ENCODE data around the gene NMD3. TPM values are rescaled to one million over a fixed set of nuclear protein-coding genes. Genes with fewer than 3 reads are reported as not detected.

Gene NMD3
- total RNA-seq, 1 experiment from 2014 or later = 56.3 TPM

GRCh38 chr3:161203485-161204098, 17.5 kb upstream of the NMD3 start (continued):
- no peak for TF ChIP-seq ZSCAN18 (CRISPR knock-in tag; IDR thresholded peaks at IDR 0.05)
- no peak for TF ChIP-seq NFE2L1 (CRISPR knock-in tag; IDR thresholded peaks at IDR 0.05)
- TF ChIP-seq ZNF512 (CRISPR knock-in tag; IDR thresholded peaks at IDR 0.05; ENCODE audit: borderline replicate concordance) = no peak
- TF ChIP-seq USF2 (CRISPR knock-in tag; IDR thresholded peaks at IDR 0.05) = no peak

- no peaks in the 10 kb centered on the region for H3K9me3 Mint-ChIP-seq
- no peaks in the 10 kb centered on the region for H3K36me3 Mint-ChIP-seq
- CTCF ChIA-PET = interaction anchor here (1.0 to 1.3 kb wide), 2 partner anchors 14 to 112 kb away, joined by 3 to 5 read pairs; no protein-coding TSS in a partner anchor
- DNase-seq (ENCODE audit: low spot score) = no peak
- POLR2A ChIA-PET = no interaction called here
- TF ChIP-seq ZBTB43 (CRISPR knock-in tag; IDR thresholded peaks at IDR 0.05) = no peak
- TF ChIP-seq E2F5 (CRISPR knock-in tag; IDR thresholded peaks at IDR 0.05) = no peak
- no peak for TF ChIP-seq TEAD4 (CRISPR knock-in tag; IDR thresholded peaks at IDR 0.05)
- TF ChIP-seq ZNF281 (CRISPR knock-in tag; IDR thresholded peaks at IDR 0.05) = no peak
- TF ChIP-seq ZNF263 (CRISPR knock-in tag; IDR thresholded peaks at IDR 0.05; ENCODE audit: low read depth) = no peak
- TF ChIP-seq CDX4 (CRISPR knock-in tag; IDR thresholded peaks at IDR 0.05; ENCODE audit: borderline replicate concordance) = no peak
- TF ChIP-seq E2F1 (CRISPR knock-in tag; IDR thresholded peaks at IDR 0.05) = no peak
- TF ChIP-seq ZNF396 (CRISPR knock-in tag; IDR thresholded peaks at IDR 0.05; ENCODE audit: borderline replicate concordance) = no peak
- no peak for TF ChIP-seq CTCF (IDR thresholded peaks at IDR 0.05)
- no peak for TF ChIP-seq ZNF121 (CRISPR knock-in tag; IDR thresholded peaks at IDR 0.05)
- no peak for TF ChIP-seq AR (CRISPR knock-in tag; IDR thresholded peaks at IDR 0.05)
- TF ChIP-seq IRF1 (CRISPR knock-in tag; IDR thresholded peaks at IDR 0.05) = no peak
- no peak for TF ChIP-seq HMGA2 (CRISPR knock-in tag; IDR thresholded peaks at IDR 0.05)
- TF ChIP-seq NR2C2 (CRISPR knock-in tag; IDR thresholded peaks at IDR 0.05) = no peak
- H3K27me3 Mint-ChIP-seq (ENCODE audit: low read depth) = no peaks in the 10 kb centered on the region
- H3K27ac Mint-ChIP-seq = no peak overlapping the region
- ATAC-seq = peak; percentile 59
- H3K4me1 Mint-ChIP-seq = peaks cover 5% of the 10 kb centered on the region; the same call in 1 of the 2 replicates
- H3K4me3 Mint-ChIP-seq = no peak overlapping the region
These were observed 12.2 kb upstream of the NMD3 start for GRCh38 chr3:161208931-161209330.
